NB4 (cell line): Measurements from ENCODE around the gene EP300.

Experiments used
- DNase-seq: peaks from one replicate; pipeline ENCODE4 v3.0.0; 2010; ENCODE audit warnings: low read depth
- H3K4me3 ChIP-seq: one replicate; pipeline ENCODE4 v1.5.1; 2011; ENCODE audit warnings: mild to moderate bottlenecking, low read depth, low read length, moderate library complexity
- CTCF ChIP-seq: IDR thresholded peaks from one replicate; pipeline ENCODE4 v1.5.1; 2012; ENCODE audit warnings: low read depth, low read length
- MAX ChIP-seq: IDR thresholded peaks from 2 replicates; pipeline ENCODE4 v1.6.1; 2011; ENCODE audit warnings: low read depth, low read length
- MYC ChIP-seq: IDR thresholded peaks from 2 replicates; pipeline ENCODE4 v1.6.1; 2011; ENCODE audit warnings: low read depth, low read length
- POLR2A ChIP-seq: IDR thresholded peaks from 2 replicates; pipeline ENCODE4 v1.6.1; 2011; ENCODE audit warnings: mild to moderate bottlenecking; ENCODE audit not compliant: insufficient read length; ENCODE audit errors: extremely low read depth

EP300 gene

GRCh38 chr22:41147722-41148121, 55.3 kb downstream of the EP300 start:
- DNase-seq, result no peak
- no peak for TF ChIP-seq MYC
- no peak for TF ChIP-seq POLR2A
- no peak for TF ChIP-seq CTCF
- no peak for TF ChIP-seq MAX
- H3K4me3 ChIP-seq, result no peak overlapping the region

GRCh38 chr22:41152902-41153301, 60.5 kb downstream of the EP300 start:
- TF ChIP-seq CTCF (no peak), MAX (no peak), POLR2A (no peak), MYC (no peak)
- DNase-seq, result no peak
- H3K4me3 ChIP-seq, result no peak overlapping the region

GRCh38 chr22:41157083-41157482, 64.7 kb downstream of the EP300 start:
- TF ChIP-seq POLR2A, result no peak
- TF ChIP-seq MAX, result no peak
- no peak for TF ChIP-seq CTCF
- TF ChIP-seq MYC, result no peak
- no peak overlapping the region for H3K4me3 ChIP-seq
- DNase-seq, result no peak

GRCh38 chr22:41169157-41169556, 76.8 kb downstream of the EP300 start:
- no peak overlapping the region for H3K4me3 ChIP-seq
- DNase-seq, result no peak
- TF ChIP-seq POLR2A, result no peak
- TF ChIP-seq CTCF, result no peak
- TF ChIP-seq MAX, result no peak
- no peak for TF ChIP-seq MYC

GRCh38 chr22:41171996-41172395, 79.6 kb downstream of the EP300 start:
- no peak for TF ChIP-seq MAX
- no peak for TF ChIP-seq CTCF
- TF ChIP-seq MYC, result no peak
- TF ChIP-seq POLR2A, result no peak
- DNase-seq, result no peak
- no peak overlapping the region for H3K4me3 ChIP-seq

- no peak overlapping the region for H3K4me3 ChIP-seq
- TF ChIP-seq POLR2A (no peak), MAX (no peak), MYC (no peak), CTCF (no peak)
- no peak for DNase-seq
These were observed 83.2 kb downstream of the EP300 start for GRCh38 chr22:41175546-41175945.
